ENCODE data around the gene MST1R.
"Not testable (repeated sequence)": the region's sequence is repeated elsewhere in the genome, so short reads cannot be mapped to it uniquely, and the experiment has no call there.

MST1R gene

GRCh38 chr3:49911124-49911420, 7.4 kb upstream of the MST1R start:
- no peak for DNase-seq

DNA sequence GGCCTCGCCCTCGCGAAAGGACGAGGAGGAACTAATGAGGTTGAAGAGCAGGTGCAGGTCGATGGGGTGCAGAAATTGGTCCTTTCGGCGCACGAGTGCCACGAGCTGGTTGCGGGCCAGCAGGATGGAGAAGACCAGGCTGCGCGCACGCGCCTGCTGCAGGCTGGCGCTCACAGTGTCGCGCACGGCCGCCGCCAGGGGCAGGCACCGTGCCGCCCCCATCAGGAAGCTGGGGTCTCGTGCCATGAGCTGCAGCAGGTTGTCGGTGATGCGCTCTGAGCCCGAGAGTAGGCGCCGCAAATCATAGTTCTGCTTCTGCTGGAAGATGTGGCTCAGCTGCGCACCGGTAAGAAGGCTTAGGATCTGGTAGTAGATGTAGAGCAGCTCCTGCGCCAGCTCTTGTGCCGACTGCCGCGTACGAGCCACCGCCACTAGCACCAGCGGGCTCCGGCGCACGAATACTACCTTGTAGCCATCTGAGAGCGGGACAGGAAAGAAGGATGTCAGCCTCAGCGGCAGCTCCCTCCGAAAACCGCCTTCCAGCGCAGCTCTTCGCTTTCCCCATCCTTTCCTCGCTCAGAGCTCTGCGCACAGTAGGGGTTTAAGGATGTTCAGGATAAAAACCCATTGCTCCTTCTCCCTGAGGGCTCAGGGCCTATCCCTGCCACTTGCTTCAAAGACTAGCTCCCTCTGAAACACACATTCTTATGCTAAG, 6.9 kb upstream of the MST1R start:
- DNase-seq, result no peak

- no peak for DNase-seq
Measured at GRCh38 chr3:49908373-49909199, 4.9 kb upstream of the MST1R start.

GRCh38 chr3:49906073-49906743, 2.5 kb upstream of the MST1R start:
- DNase-seq, result peak; percentile 59 to 68

DNA sequence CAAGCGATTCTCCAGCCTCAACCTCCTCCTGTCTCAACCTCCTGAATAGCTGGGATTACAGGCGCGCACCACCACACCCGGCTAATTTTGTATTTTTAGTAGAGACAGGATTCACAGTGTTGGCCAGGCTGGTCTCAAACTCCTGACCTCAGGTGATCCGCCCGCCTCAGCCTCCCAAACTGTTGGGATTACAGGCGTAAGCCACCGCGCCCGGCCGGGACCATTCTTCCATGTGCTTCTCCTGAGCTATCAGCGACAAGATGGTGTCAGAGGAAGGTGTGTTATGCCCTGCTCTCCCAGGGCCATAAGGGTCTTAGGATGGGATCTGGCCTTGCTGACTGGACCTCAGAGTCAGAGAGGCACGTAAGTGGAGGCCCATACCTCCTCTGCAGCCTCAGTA, 775 bp upstream of the MST1R start:
- DNase-seq, result not testable (repeated sequence)

DNA sequence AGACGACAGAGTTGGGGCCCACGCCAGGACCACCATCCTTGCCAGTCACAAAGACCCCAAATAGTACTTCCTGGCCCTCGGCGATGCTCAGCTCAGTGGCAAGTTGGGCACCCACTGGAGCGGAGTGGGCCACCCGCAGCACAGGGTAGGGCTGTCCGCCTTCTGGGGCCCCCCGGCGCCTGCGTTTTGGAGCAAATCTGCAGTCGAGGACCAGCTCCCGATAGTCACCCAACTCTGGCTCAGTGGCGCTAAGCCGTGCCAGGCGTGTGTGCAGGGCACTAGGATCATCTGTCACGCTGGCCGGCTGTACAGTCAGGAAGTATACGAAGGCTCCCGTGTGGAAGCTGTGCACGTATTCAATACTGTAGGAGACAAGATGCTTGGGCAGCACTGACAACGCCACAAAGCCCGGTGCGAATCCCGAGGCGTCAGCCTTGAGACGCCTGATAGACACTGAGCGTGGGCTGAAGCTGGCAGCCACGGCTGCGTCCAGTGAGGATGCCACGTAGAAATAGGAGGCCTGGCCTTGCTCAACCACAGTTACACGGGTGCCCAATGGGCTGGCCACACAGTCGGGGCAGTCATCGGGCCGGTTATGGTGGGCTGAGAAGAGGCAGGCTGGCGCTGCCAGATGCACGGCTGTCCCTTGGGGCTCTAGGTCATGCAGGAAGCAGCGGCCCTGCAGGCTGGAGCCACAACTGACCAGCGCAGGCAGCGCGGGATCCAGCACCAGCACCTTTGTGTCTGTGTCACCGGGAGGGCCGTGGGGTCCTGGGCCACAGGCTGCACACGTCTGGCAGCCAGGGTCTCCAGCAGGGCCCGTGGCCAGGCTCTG, 945 bp downstream of the MST1R start:
- no peak for DNase-seq

DNA sequence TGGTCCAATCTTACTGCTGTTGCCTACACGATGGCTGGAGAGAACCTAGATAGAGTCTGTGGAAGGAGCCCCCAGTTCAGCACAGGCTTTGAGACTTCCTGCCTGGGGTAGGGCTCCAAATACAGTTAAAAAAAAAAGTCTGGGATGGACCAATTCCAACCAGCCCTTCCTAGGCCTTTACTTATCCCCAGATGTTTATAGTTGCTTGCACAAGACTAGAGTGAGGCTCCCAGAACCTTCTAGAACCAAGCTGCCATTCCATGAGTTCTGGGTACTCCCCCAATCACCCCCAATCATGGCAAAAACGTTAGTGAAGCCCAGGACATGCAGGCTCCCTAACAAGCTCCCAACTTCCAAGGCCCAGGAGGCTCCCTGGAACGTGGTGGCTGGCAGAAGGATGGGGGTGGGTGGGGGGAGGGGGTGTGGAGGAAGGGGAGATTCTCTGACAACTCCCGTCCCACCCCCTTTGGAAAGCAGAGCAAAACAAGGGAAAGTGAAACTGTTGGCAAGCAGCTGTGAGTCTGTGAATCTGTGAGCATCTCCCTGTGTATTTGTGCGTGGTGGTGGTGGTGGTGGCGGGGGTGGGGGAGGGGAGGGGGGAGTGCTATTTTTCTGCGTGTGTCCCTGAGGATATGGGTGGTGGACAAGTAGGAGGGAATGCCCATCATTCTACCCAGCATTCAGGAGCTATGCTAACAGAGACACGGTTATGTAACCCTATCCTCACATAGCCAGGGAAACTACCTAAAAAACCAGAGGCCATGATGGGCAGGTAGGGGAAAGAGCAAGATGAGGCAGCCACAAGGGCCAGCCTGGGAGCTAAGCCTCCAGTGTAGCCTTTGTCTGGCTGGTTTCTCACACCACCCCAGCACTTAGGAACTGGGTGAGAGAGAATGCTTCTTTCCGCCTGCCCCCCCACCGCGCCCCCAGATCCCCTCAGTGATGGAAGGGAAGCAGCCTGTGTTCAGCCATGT, 2.0 kb downstream of the MST1R start:
- peak in 1 of 2 donors; percentile 58 for DNase-seq

- DNase-seq, result no peak
Measured at GRCh38 chr3:49900491-49901153, 3.1 kb downstream of the MST1R start.

DNA sequence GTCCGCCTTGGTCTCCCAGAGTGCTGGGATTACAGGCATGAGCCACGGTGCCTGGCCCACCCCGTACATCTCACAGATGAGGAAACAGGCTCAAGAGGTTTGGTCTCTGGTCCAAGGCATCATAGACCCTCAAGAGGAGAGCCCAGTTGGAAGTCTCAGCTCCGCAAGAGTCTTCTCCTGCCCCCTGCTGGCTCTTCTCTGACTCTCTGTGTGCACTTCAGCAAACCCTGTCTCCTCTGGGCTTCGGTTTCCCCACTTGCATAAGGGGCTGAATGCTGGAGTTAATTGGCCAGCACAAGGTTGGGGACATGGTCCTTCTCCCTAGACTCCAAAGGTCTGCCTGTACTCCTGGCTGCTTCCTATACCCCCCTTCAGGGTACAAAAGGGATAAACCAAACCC, 3.9 kb downstream of the MST1R start:
- DNase-seq, result no peak

GRCh38 chr3:49898991-49899390, 4.7 kb downstream of the MST1R start:
- DNase-seq, result no peak

DNA sequence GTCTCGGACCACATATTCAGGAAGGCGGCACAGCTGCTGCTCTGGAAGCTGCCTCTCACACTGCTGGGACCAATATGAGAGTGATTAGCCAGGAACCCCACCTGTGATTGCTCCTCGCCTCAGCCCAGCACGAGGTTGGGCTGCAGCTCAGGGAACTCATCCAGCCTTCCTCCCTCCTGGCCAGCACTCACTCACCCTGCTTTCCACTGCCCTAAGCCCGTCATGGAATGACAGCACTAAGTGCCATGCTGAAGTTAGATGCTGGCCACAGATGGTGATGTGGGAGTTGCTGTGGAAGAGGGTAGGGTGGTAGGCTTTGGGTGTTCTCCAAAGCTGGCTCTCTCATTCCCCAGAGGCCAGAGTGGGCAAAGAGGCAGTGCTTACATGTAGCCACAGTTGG, 7.3 kb downstream of the MST1R start:
- DNase-seq, result no peak

GRCh38 chr3:49895791-49896190, 7.9 kb downstream of the MST1R start:
- DNase-seq, result no peak

DNA sequence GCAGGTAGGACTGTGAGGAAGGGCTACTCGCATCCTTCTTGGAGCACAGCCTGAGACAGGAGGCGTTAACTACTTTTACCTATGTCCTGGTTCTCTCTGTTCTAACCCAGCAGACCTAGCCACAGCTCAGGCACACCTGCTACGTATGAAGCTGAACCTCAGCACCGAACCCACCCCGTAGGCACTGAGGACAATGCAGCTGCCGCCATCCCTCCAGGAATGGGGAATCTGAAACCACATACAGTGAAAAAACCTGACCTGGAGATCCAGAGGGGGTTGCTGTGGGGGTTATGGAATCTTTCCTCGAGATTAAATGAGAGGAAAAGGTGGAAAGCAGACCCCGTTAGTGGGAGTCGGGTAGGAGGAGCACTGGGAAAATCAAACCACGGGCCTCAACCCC, 14.4 kb downstream of the MST1R start:
- no peak for DNase-seq

DNA sequence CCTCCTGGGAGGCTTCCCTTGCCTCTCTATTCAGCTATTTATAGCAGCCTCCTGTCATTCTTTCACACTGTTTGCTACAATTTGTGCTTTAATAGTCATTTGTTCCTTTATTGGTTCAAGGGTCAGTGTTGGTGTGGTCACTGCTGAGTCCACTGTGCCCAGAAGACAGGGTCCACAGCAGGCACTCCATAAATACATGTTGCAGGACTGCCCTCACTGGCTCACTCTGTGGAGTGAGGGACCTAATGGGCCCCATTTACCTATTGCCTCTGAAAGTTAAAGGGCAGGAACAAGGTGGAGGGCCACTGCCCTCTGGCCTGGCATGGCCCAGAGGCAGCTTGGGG, 16.8 kb downstream of the MST1R start:
- no peak for DNase-seq

DNA sequence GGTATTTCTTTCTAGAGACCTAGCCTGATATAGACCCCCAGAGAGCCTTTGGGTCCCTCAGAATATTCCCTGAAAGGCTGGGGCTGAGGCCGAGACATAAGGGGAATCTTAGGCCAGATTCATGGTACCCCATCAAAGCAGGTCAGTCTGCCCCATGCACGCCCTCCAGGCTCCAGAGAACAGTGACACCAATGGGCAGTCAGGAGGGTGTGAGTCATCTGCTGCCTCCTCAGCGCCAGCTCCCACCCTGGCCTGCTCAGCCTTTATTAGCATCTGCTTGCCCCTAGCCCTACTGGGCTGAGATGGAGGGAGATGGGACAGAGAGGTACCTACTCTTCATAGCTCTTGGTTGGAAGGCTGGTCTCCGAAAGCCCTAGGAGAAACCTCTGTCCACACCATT, 19.7 kb downstream of the MST1R start:
- no peak for DNase-seq

DNA sequence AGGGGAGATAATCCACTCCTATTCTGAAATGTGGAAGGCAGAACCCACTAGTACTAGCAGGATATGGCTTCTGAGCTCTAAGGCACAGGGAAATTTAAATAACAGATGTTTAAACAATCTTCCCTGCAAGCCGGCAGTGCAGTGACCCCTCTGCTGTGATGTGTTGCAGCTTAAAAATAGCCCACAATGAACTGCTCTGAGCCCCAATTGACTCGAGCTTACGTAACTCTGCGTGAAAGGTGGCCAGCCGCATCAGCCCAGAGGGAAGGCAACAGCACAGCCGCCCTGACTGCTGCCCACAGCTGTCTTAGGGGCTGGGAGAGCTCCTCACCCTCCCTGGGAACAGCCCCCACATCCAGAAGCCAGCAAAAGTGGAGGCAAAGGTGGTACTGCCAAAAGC, 21.5 kb downstream of the MST1R start:
- no peak for DNase-seq

DNA sequence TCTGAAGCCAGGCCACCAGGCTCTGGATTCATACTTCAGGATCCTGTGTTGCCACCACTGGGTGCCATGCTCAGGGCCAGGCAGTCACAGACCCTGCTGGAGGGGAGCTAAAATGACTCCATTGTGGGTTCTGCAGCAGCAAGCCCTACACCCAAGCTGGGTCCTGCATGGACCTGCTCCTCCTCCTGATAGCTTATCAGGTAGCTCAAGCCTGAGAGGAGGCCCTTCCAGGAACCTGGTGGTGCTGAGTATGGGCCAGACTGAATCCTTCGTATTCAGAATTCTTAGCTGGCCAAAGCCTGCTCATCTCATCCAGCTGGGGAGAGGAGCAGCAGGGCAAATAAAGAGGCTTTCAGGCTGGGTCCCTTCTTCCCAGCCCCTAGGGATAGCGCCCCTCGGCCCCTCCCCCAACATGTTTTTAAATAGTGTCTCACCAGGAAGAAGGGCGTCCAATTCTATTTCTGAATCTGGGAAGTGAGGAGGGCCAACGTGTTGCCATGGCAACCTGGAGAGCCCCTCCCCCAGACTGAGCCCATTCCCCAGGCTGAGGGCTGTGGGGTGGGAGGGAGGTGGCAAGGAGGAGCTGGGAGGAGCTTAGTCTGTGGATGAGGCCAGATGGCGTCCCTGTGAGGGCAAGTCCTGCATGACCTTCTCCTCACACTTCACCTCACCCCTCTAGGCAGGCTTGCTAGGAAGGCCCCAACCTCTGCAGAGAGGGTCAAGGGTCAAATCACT, 22.9 kb downstream of the MST1R start:
- no peak for DNase-seq

- no peak for DNase-seq
Measured at GRCh38 chr3:49879721-49880120, 24.0 kb downstream of the MST1R start.

DNA sequence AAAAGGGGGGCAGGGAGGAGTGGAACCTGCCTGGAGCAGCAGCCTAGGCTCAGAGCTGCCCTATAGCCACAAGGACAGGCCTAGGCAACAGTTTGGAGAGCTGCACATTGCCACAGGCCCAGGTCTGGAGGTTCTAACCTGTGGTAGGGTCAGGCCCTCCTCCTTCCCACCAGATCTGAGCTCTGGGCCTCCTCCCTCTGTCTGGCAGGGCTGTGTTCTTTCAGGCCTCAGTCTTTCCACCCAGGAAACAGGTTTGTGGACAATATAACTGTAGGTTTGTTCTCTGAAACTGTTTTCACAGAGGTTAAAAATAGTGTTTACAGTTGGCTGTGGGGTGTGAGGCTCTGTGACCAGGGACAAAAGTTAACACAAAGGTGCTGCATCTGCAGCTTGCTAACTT, 25.0 kb downstream of the MST1R start:
- DNase-seq, result no peak

DNA sequence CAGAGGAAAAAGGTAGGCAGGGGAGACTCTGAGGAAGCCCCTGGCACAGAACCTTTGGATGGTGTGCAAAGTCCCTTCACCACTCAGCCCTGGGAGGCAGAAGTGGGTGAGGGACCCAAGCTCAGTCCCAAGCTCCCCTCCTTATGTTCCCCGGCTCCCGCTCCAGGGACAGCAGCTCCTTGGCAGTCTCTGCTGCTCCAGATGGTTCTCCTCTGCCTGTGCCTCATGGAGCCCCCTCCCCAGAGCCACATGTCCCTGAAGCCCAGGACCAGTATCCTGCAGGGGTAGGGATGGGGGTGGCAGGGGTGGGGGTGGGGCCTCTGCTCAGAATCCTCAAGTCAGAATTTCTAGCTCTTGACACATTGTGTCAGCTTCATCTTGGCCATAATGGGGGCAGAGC, 26.0 kb downstream of the MST1R start:
- DNase-seq, result no peak

- DNase-seq, result no peak
Measured at GRCh38 chr3:49876567-49876966, 27.1 kb downstream of the MST1R start.

Measured in inflammatory macrophage treated with lipopolysaccharide for 1 hour (primary cell).